ENCODE results near the gene DYSF.

The DYSF gene

GRCh38 chr2:71577209-71577608, 123.8 kb downstream of the DYSF start:
- TF ChIP-seq, protein P1, sequence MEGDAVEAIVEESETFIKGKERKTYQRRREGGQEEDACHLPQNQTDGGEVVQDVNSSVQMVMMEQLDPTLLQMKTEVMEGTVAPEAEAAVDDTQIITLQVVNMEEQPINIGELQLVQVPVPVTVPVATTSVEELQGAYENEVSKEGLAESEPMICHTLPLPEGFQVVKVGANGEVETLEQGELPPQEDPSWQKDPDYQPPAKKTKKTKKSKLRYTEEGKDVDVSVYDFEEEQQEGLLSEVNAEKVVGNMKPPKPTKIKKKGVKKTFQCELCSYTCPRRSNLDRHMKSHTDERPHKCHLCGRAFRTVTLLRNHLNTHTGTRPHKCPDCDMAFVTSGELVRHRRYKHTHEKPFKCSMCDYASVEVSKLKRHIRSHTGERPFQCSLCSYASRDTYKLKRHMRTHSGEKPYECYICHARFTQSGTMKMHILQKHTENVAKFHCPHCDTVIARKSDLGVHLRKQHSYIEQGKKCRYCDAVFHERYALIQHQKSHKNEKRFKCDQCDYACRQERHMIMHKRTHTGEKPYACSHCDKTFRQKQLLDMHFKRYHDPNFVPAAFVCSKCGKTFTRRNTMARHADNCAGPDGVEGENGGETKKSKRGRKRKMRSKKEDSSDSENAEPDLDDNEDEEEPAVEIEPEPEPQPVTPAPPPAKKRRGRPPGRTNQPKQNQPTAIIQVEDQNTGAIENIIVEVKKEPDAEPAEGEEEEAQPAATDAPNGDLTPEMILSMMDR (IDR thresholded peaks at IDR 0.05; ENCODE audit: low read depth, low read length, missing control alignments) = no peak

DNA sequence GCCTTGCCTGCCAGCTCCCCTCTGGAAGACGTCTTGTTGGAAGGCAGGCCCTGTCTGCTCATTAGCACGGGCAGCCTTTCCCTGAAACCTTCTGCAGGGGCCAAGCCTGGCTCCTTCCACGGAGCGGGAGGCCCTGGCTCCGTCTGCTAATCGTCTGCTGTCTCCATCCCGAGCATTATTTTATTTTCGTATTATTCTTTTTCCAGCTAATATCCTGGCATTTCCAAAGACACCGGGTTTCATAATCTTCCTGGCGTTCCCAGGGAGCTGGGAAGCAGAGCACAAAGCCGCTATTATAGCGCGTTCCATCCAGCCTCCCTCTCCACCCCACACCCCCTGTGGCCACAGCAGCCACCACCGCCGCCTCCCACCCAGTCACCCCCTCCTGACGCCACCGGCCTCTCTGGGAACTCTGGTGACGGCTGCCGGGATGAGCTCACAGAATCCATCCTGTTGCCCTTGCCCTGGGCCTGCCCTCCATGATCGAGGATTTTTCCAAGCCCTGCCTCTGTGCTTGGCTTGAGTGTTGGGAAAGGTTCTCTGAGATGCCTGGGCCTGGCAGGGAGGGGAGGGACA, 125.5 kb downstream of the DYSF start:
- TF ChIP-seq, protein P1 (IDR thresholded peaks at IDR 0.05; ENCODE audit: low read depth, low read length, missing control alignments) = no peak
- no peak for DNase-seq (ENCODE audit: low read depth)
- H3K4me3 ChIP-seq (ENCODE audit: low read depth, low read length) = no peak overlapping the region

More at GRCh38 chr2:71577209-71577608, 123.8 kb downstream of the DYSF start:
- no peak overlapping the region for H3K4me3 ChIP-seq (ENCODE audit: low read depth, low read length)
- no peak for DNase-seq (ENCODE audit: low read depth)

DNA sequence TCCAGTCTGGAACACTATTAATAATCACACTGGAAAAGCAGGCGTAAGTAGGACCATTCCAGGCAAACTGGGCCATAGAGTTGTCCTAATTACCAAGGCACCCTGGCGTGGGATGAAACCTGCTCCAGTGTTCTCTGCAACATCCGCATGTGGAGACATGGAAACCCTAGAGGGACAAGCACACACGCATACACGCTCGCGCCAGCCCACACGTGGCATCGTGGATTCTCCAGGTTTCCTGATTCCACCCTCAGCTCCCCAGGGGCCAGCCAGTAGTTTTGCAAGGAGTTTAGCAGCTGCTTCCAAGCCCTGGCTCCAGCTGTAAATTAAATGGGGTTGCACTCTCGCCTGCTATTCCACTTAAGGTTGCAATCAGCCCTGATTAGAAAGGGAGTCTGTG, 127.7 kb downstream of the DYSF start:
- DNase-seq (ENCODE audit: low read depth) = no peak
- TF ChIP-seq, protein P1 (IDR thresholded peaks at IDR 0.05; ENCODE audit: low read depth, low read length, missing control alignments) = no peak
- no peak overlapping the region for H3K4me3 ChIP-seq (ENCODE audit: low read depth, low read length)

DNA sequence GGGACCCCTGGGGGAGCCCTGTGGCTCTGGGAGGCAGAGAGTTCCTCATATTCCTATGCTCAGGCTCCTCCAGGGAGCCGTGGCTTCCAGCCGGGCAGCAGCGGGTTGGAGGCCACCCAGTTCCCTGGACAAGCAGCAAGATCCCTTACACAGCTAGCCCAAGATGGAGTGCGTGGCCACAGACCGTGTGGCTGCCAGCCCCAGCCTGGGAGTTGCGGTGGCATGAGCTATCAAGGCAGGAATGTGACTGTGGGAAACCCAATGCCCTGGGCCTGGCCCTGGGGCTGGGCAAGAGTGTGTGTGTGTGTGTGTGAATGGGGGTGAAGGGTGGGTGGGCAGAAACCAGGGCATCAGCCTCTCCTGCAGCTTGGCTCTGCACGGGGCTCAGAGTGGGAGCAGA, 130.5 kb downstream of the DYSF start:
- DNase-seq (ENCODE audit: low read depth) = no peak
- TF ChIP-seq, protein P1 (IDR thresholded peaks at IDR 0.05; ENCODE audit: low read depth, low read length, missing control alignments) = no peak
- H3K4me3 ChIP-seq (ENCODE audit: low read depth, low read length) = no peak overlapping the region

GRCh38 chr2:71586471-71586870, 133.1 kb downstream of the DYSF start:
- no peak for DNase-seq (ENCODE audit: low read depth)
- no peak overlapping the region for H3K4me3 ChIP-seq (ENCODE audit: low read depth, low read length)
- TF ChIP-seq, protein P1 (IDR thresholded peaks at IDR 0.05; ENCODE audit: low read depth, low read length, missing control alignments) = no peak

- TF ChIP-seq, protein P1 (IDR thresholded peaks at IDR 0.05; ENCODE audit: low read depth, low read length, missing control alignments) = no peak
- no peak for DNase-seq (ENCODE audit: low read depth)
- no peak overlapping the region for H3K4me3 ChIP-seq (ENCODE audit: low read depth, low read length)
These were observed 134.2 kb downstream of the DYSF start for GRCh38 chr2:71587509-71588073.
